ENCODE results near the gene MRAS.
A peak's percentile ranks its signal among the peaks of the same experiment; 100 is the strongest.

The MRAS gene

DNA sequence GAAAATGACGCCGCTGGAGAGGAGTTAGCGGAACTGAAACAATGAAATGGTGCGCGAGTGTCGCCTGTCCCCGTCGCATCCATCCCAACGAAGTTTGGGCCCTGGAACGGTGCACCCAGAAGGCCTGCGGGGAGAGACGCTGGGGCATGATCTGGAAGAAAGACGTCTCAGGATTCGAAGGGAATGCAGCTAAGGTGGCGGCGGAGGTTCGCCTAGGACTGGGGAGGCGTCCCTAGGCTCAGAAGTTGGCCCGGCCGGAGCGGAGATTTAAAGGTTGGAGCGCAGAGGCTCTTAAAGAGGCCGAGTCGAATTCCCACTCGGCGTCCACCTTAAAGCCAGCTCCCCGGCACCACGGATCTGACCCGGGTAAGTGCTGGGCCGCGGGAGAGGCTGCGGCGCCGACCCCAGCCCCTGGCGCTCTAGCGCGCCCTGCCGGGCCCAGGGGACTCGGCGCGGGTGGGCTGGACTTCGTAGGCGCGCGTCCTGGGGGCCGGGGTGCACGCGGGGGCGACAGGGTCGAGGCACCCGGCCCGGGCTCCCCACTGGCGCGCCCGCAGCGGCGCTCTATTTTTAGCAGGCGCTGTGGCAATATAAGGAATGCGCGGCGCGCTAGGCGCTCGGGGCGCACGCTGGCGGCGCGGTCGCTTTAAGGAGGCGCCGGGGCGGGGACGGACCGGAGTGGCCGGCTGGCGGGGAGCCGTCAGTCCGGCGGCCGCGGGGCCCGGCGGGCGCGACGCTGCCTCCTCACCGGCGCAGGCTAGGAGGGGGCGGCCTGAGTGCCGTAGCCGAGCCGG is at the start of gene MRAS:
Gene MRAS (plus strand): TSS at position 620 of the 794 bp plus-strand sequence. CDS start 24,305 bp downstream, outside the sequence.
- peak; percentile 22 for DNase-seq

GRCh38 chr3:138300647-138301046 is 47.7 kb upstream of the MRAS start:
- DNase-seq, result no peak

GRCh38 chr3:138303474-138303873 is 44.9 kb upstream of the MRAS start:
- no peak for DNase-seq

DNA sequence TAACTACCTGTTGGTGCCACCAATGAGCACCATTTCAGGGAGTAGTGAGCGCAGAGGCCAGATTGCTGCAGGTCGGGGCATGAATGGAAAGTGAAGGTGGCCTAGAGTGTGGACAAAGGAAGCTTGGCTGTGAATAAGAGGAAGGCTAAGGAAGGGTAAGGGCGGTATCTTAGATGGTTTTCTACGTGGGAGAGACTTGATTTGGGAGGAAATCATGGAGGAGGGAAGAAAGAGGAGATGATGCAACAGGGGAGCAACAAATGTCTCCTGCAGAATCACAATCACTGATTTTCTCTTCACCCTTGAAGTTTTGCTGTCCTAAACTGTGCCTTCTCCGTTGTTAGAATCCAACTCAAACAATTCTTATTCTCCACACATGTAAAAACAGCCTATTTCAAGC is 40.5 kb upstream of the MRAS start:
- no peak for DNase-seq

GRCh38 chr3:138308783-138309182 is 39.6 kb upstream of the MRAS start:
- no peak for DNase-seq

DNA sequence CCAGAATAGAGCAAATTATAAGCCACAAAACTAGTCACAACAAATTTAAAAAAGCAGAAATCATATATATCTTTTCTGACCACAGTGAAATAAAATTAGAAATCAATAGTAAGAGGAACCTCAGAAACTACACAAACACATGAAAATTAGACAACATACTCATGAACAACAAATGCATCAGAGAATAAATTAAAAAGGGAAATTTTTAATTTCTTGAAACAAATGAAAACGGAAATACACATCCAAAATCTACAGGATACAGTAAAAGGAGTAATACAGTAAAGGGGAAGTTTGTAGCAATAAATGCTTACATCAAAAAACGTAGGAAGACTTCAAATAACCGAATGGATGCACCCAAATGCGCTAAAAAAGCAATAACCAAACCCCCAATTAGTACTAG is 37.9 kb upstream of the MRAS start:
- DNase-seq, result no peak

DNA sequence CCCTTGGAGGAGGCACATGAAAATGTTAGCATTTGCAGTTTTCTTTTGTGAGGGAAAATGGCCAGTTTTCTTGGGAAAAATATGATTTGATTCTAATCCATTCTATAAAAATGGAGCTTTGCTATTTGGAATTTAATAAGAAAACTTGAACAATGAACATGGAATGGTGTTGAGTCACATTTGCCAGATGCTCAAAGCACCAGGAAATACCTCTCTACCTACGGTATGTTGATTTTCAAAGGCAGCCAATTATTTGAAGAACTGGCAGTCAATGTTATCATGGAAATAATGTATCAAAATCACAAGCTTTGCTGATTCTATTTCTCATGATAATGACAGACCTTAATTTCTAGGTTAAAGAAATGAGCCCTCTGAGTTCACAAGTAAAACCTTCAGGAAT is 33.6 kb upstream of the MRAS start:
- no peak for DNase-seq

DNA sequence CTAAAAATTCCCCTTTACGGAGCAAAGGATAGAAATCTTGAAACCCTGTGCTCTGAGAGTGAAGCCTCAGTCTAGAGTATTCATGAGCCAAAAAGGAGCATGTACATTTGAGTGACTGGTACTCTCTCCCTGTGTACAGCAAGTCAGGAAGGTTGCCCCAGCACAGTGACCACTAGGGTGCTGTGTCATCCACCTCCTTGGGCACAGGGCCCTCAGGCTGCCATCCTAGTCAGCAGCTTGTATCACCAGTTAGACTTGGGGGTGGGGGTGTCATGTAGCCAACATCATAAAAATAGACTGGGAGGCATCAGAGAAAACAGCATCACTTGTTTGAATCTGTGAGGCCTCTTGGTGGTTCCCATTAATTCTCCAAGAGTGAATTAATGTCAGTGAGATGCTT is 30.7 kb upstream of the MRAS start:
- DNase-seq, result no peak

- DNase-seq, result peak; percentile 68
Measured at GRCh38 chr3:138323971-138324370, 24.4 kb upstream of the MRAS start.

DNA sequence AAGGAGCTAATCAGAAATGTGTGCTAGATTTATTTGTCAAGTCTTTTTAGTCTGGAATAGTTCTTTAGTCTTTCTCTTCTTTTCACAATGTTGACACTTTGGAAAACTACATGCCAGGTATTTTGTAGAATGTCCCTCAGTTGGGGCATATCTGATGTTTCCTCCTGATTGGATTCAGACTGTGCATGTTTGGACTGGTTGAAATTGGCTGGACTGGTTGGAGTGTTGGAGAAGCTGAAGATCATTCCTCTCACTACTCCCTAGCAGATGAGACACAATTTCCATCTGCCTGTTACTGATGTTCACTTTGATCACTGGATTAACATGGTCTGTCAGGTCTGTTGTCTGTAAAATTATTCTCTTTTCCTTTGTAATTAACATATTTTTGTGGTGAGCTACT is 22.4 kb upstream of the MRAS start:
- no peak for DNase-seq

DNA sequence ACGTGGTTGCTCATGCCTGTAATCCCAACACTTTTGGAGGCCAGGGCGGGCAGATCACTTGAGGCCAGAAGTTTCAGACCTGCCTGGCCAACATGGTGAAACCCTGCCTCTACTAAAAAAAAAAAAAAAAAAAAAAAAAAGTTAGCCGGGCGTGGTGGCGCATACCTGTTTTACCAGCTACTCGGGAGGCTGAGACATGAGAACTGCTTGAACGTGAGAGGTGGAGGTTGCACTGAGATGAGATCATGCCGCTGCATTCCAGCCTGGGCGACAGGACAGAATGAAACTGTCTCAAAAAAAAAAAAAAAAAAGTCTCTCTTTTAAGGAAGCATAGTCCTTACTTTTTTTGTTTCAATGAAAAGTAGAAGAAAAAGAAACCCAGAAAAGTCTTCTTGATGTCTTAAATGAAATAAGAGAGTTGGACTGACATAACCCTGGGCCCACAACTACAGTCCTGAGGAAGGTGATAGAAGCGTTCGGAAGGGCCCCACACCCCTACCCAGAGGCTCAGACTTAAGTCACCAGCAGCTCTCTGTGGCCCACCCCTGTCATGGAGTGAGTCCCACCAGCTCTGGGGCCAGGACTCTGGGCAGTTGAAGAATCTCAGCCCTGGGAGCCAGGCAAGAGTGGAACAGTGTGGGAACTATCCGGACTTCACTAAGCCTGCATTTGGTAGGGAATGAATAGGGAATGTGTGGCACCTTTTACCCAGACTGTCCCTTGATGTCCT is 21.3 kb upstream of the MRAS start:
- DNase-seq, result no peak

DNA sequence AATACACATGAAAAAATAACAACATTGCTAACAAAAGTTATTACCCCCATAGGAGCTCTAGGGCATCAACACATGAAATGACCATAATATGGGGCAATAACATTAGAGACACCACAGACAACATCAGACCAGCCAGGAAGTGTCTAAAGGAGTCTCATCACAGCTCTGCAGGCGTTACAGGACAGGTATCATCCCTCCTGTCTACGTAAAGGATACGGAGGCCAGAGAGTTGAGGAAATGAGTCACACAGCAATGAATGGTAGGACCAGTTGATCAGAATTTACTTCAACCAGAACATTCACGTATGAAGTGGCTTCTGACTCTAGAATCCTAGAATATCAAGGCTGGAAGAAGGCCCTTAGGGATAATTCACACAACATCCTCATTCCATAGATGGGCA is 20.5 kb upstream of the MRAS start:
- no peak for DNase-seq

DNA sequence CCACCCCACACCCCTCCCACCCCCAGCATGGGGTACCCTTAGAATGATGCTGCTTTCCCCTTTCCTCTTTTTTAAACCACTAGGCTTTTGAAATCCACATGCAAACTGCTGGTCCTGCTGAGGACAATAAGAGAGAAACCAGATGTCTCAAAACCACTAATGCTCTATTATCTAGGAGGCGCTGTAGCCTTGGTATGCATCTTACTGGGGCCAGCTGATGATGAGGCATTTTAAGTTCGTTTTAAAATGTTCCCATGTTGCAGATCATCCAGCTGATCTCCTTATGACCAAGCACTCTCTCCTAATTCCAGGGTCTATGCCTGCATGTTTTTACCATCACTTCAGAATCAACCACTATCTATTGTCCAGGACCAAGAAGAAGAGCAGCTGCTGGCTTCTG is 20.0 kb upstream of the MRAS start:
- DNase-seq, result no peak

GRCh38 chr3:138329127-138329983 is 19.0 kb upstream of the MRAS start, which contains the start of gene NME9:
Gene NME9 (minus strand): TSS chr3:138329851. CDS start chr3:138329335, 516 bp downstream.
- peak; percentile 84 for DNase-seq

DNA sequence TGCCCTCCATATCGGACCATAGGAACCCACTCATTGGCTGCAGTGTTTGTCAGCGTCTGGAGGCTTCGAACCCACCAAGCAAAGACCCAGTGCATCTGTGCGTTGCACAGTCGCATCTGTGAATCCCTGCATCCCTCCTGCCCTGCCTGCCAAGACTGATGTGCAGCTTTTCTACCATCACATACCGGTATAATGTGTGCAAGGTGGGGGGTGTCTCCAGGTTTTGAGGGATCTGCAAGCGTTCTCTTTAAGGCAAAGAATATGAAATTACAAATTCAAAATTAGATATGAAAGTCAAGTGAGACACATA is 18.4 kb upstream of the MRAS start:
- DNase-seq, result no peak

DNA sequence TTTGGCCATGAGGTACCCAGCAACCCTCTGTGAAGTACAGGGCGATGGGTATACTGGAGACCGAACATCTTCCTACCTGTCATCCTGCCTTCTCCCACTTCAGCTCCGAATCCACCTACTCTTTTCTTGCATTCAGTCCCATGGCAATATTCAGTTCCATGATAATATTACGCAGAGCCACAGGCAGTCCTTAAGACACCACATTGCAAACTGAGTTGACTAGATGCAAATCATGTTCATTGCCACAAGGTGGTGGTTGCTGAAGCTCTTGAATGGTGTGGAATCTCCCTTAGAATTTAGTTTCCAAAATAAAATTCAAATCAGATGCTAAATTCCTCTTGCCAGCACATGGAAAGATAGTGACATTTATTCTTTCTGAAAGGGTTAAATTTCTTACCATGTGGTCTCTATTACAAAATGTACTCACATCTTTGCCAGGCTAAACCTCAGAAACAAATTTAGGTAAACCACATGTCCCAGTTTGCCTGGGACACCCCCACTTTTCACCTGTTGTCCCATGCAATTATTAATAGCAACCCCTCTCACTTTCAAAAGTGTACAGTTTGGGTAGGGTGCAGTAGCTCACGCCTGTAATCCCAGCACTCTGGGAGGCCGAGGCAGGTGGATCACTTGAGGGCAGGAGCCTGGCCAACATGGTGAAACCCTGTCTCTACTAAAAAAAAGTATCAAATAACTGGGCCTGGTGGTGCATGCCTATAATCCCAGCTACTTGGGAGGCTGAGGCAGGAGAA is 17.1 kb upstream of the MRAS start:
- no peak for DNase-seq

DNA sequence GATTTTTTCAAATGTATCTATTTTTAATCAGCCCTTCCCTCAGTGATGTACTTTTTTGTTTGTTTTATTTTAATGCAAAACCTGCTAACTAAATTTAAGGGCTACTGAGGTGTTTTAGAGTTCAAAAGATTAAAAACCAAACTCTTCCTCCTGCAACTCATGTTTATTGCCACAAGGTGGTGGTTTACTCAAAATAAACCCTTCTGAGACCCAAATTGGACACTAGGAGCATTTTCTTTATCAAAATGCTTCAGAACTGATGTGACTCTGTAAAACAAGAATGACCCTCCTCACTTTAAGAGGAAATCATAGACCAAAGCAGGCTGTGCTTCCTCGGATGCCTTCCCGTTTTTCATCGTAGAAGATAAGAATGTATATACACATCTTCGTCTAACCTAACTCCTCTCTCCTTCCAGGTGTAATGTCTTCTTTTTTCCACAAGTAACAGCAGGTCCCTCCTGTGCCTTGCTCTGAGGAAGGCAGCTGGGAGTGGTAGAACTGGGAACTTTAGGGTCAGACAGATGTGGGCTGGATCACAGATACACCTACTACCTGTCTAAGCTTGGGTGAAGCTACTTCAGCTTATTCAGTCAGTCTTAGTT is 15.8 kb upstream of the MRAS start:
- no peak for DNase-seq

DNA sequence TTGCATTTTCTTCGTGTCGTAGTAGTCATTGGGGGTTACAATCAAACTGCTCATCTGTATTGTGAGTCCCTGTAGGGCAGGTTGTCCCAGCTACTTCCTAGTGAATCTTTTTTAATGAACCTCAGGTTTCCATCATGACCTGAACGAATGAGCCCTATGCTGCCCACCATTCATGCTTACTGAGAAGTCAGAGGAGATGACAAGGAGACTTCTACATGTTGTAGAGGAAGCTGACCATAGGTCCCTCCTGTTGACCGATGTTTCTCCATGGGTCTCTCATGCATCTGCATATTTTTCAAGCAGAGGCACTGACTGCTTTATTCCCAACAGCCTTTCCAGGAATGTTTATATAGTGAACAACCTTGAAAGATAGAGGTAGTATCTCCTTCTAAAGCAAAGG is 13.8 kb upstream of the MRAS start:
- no peak for DNase-seq

- DNase-seq, result no peak
Measured at GRCh38 chr3:138336454-138336999, 11.9 kb upstream of the MRAS start.

GRCh38 chr3:138338244-138338643 is 10.1 kb upstream of the MRAS start:
- DNase-seq, result no peak

GRCh38 chr3:138338811-138339210 is 9.6 kb upstream of the MRAS start:
- peak; percentile 83 for DNase-seq

GRCh38 chr3:138340511-138340910 is 7.9 kb upstream of the MRAS start:
- no peak for DNase-seq

All from NCI-H446 treated with DMSO at 0.1 percent for 48 hours (cell line).